B cell (primary cell): Measurements from ENCODE around the gene SMC1B. TPM values are rescaled to one million over a fixed set of nuclear protein-coding genes. Genes with fewer than 3 reads are reported as not detected.

ENCODE experiments used
- ATAC-seq: fragments of 200-7000 bp; cut with Tn5 transposase; one replicate; pipeline ENCODE4 v1.10.0; 2021; ENCODE audit warnings: low read depth, mild to moderate bottlenecking, moderate number of reproducible peaks, moderate library complexity
- CTCF ChIA-PET: fragments of 350-600 bp; sonication (Branson Sonifier 250); formaldehyde crosslinking; loops from one replicate; lab custom pipeline; 2021; ENCODE audit warnings: antibody characterized with exemption, inconsistent platforms; lab: Charles Lee
- POLR2A ChIA-PET: fragments of 350-600 bp; sonication (Branson Sonifier 250); formaldehyde crosslinking; loops from one replicate; lab custom pipeline; 2021; ENCODE audit warnings: antibody characterized with exemption; lab: Charles Lee
- DNase-seq: peaks from one replicate; pipeline ENCODE4 v3.0.0; 2013
- H2AFZ ChIP-seq: 2 replicates; pipeline ENCODE4 v1.6.1; 2012; ENCODE audit warnings: mild to moderate bottlenecking, low read depth, low read length; ENCODE audit not compliant: insufficient read depth, poor library complexity, severe bottlenecking
- H3K27ac ChIP-seq, 2 donors: 1 replicate in 1 of 2; 2 replicates in 1 of 2; pipeline ENCODE4 v1.5.1; 2012 to 2013; ENCODE audit warnings: low read length in 2 of 2, mild to moderate bottlenecking in 2 of 2, moderate library complexity in 1 of 2
- H3K27me3 ChIP-seq, 4 experiments: fragments of 200-600 bp in 1 of 4; sonication (generic) in 1 of 4; replicated peaks in 1 of 4; 1 replicate in 2 of 4; 2 replicates in 2 of 4; pipeline versions ENCODE4 v1.6.1 to v1.7.0; 2013 to 2016; ENCODE audit warnings: low read length in 3 of 4, mild to moderate bottlenecking in 2 of 4, mixed read lengths in 1 of 4, moderate library complexity in 1 of 4; ENCODE audit not compliant: insufficient read depth in 4 of 4, control insufficient read depth in 3 of 4; ENCODE audit errors: control extremely low read depth in 1 of 4
- H3K36me3 ChIP-seq, 2 experiments: replicated peaks in 1 of 2; 1 replicate in 1 of 2; 2 replicates in 1 of 2; pipeline versions ENCODE4 v1.6.1 to v1.7.1; 2013; ENCODE audit warnings: low read length in 1 of 2; ENCODE audit not compliant: insufficient read depth in 2 of 2, control insufficient read depth in 1 of 2; ENCODE audit errors: control extremely low read depth in 1 of 2, extremely low read depth in 1 of 2
- H3K4me1 ChIP-seq, 2 donors: fragments of 200-600 bp in 1 of 2; sonication (generic) in 1 of 2; 1 replicate in 1 of 2; 2 replicates in 1 of 2; pipeline versions ENCODE4 v1.5.1 to v1.6.1; 2013 to 2017; ENCODE audit warnings: low read length in 2 of 2; ENCODE audit not compliant: control insufficient read depth in 2 of 2, insufficient read depth in 2 of 2
- H3K4me2 ChIP-seq: replicated peaks from 2 replicates; pipeline ENCODE3; 2012; ENCODE audit warnings: mild to moderate bottlenecking, low read depth, low read length; ENCODE audit not compliant: poor library complexity, severe bottlenecking
- H3K4me3 ChIP-seq, 5 experiments: fragments of 200-600 bp in 1 of 5; sonication (generic) in 1 of 5; 1 replicate in 3 of 5; 2 replicates in 2 of 5; pipeline versions ENCODE4 v1.5.1 to v1.7.0; 2011 to 2016; ENCODE audit warnings: low read length in 4 of 5, mild to moderate bottlenecking in 4 of 5, low read depth in 2 of 5, control low read depth in 1 of 5, moderate library complexity in 1 of 5; ENCODE audit not compliant: insufficient read depth in 1 of 5; ENCODE audit errors: control extremely low read depth in 1 of 5, extremely low read depth in 1 of 5
- H3K79me2 ChIP-seq: fragments of 200-600 bp; sonication (generic); one replicate; pipeline ENCODE4 v1.6.0; 2016; ENCODE audit warnings: low read length; ENCODE audit not compliant: control insufficient read depth, insufficient read depth
- H3K9ac ChIP-seq: fragments of 200-600 bp; sonication (generic); 2 replicates; pipeline ENCODE4 v1.6.1; 2017; ENCODE audit warnings: mild to moderate bottlenecking, low read length, moderate library complexity
- H3K9me3 ChIP-seq, 3 donors: one replicate each; pipeline versions ENCODE4 v1.6.1 to v1.7.1; 2013; ENCODE audit warnings: low read length in 2 of 3; ENCODE audit not compliant: control insufficient read depth in 2 of 3, insufficient read depth in 1 of 3; ENCODE audit errors: control extremely low read depth in 1 of 3
- H4K20me1 ChIP-seq: 2 replicates; pipeline ENCODE4 v1.6.0; 2012; ENCODE audit warnings: mild to moderate bottlenecking, low read length; ENCODE audit not compliant: insufficient read depth, control insufficient read depth, poor library complexity, severe bottlenecking
- H3K27ac Mint-ChIP-seq: one replicate; pipeline ENCODE4 v1.8.0; 2021; ENCODE audit warnings: mixed read lengths
- H3K27me3 Mint-ChIP-seq: one replicate; pipeline ENCODE4 v1.8.0; 2021; ENCODE audit warnings: mixed read lengths
- H3K4me1 Mint-ChIP-seq: one replicate; pipeline ENCODE4 v1.8.0; 2021; ENCODE audit warnings: mixed read lengths
- H3K4me3 Mint-ChIP-seq: one replicate; pipeline ENCODE4 v1.8.0; 2021; ENCODE audit warnings: mixed read lengths
- H3K9me3 Mint-ChIP-seq: one replicate; pipeline ENCODE4 v1.8.0; 2022; ENCODE audit warnings: mixed read lengths; ENCODE audit not compliant: insufficient read depth
- CTCF ChIP-seq: fragments of 200-600 bp; IDR thresholded peaks from one replicate; pipeline ENCODE4 v1.8.0; 2022; ENCODE audit warnings: antibody characterized with exemption, mild to moderate bottlenecking
- EZH2 ChIP-seq: IDR thresholded peaks from 2 replicates; pipeline ENCODE4 v1.6.1; 2012; ENCODE audit warnings: borderline replicate concordance, low read depth, mild to moderate bottlenecking, moderate library complexity, low read length; ENCODE audit not compliant: insufficient read depth, poor library complexity, severe bottlenecking
- WGBS: methylation state at CpG from one replicate; pipeline ENCODE4 v1.1.5; 2013; ENCODE audit warnings: missing lambda C conversion rate; ENCODE audit not compliant: insufficient coverage; 5-methylcytosine and 5-hydroxymethylcytosine counted together
- intact Hi-C: fragments of 100-400 bp; cut with micrococcal nuclease; formaldehyde crosslinking; loops from one replicate; pipeline ENCODE4 v1.10.0; 2022
- polyA plus RNA-seq: library from polyadenylated mRNA; depleted of rRNA; stranded (reverse); fragments of >200 nt; gene quantifications from 2 replicates; pipeline ENCODE4 v1.2.3, GENCODE V29; 2012
- total RNA-seq, 2 donors: library from RNA; stranded (reverse); fragments of 120-200 nt in 1 of 2; gene quantifications; 1 replicate in 1 of 2; 2 replicates in 1 of 2; pipeline versions ENCODE4 v1.2.3 to v1.2.4, GENCODE V29; 2013 to 2022

The SMC1B gene
- total and polyA plus RNA-seq, 2 donors (not counting 1 experiment from before 2014, with no cell fraction given): 0.07 TPM; not detected in 1

GRCh38 chr22:45422237-45422983, 9.0 kb upstream of the SMC1B start:
- TF ChIP-seq CTCF: no peak
- no peak for TF ChIP-seq EZH2
- POLR2A ChIA-PET: no interaction called here

DNA sequence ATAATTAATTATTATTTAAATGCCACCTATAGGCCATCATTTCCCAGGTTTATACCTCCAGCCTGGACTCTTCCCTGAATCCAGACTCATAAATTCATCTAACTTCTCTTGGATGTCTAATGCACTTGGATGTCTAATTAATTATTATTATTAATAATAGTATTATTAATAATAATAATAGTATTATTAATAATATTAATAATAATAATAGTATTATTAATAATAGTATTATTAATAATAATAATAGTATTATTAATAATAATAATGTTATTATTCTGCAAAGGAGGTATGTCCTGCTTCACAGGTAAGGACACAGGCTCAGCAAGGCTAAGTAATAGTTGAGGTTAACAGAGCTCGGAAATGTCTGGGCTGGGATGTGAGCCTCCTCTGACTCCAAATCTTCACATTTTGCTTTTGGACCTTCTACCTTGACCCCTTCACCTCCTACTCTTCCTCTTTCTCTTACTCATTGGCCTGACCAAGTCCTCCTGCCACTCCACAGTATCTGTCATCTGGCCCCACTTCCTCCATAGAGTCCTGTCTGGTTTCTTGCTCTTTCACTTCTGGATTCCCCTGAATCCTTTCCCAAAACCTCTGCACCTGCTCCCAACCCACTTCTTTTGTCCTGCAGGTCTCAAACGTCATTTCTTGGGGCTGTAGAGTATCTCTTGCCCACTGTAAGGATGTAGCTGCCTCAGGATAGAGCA, 8.1 kb upstream of the SMC1B start:
- Mint-ChIP-seq H3K4me3 (no peak overlapping the region), H3K27me3 (no peaks in the 10 kb centered on the region), H3K27ac (no peak overlapping the region), H3K4me1 (no peaks in the 10 kb centered on the region), H3K9me3 (no peaks in the 10 kb centered on the region)
- no peaks in the 10 kb centered on the region for H3K79me2 ChIP-seq
- 75% methylated on average over 1 of the region's 2 CpGs for WGBS
- H3K27ac ChIP-seq: no peak overlapping the region
- no peak overlapping the region for H3K4me3 ChIP-seq
- POLR2A ChIA-PET: no interaction called here
- H3K9ac ChIP-seq: no peak overlapping the region
- DNase-seq (no peak), ATAC-seq (no peak)
- intact Hi-C loops: no loop called here
- TF ChIP-seq CTCF (no peak), EZH2 (no peak)
- no peaks in the 10 kb centered on the region for H3K4me1 ChIP-seq
- no peaks in the 10 kb centered on the region for H4K20me1 ChIP-seq
- H3K4me2 ChIP-seq: no peak overlapping the region
- CTCF ChIA-PET: interaction anchor here (1.0 kb wide), 1 partner anchor 15 kb away, joined by 3 read pairs; no protein-coding TSS in a partner anchor
- H3K27me3 ChIP-seq: no peaks in the 10 kb centered on the region
- H3K36me3 ChIP-seq: no peaks in the 10 kb centered on the region
- peaks cover 0 to 5% (median 0%) of the 10 kb centered on the region in 3 donors for H3K9me3 ChIP-seq
- H2AFZ ChIP-seq: no peak overlapping the region

More at GRCh38 chr22:45422237-45422983, 9.0 kb upstream of the SMC1B start:
- no peaks in the 10 kb centered on the region for H3K36me3 ChIP-seq
- H3K27ac ChIP-seq: no peak overlapping the region
- 97% methylated on average over 12 of the region's 14 CpGs for whole genome bisulfite sequencing
- ATAC-seq (no peak), DNase-seq (no peak)
- H3K9ac ChIP-seq: no peak overlapping the region
- H3K4me2 ChIP-seq: no peak overlapping the region
- Mint-ChIP-seq H3K27me3 (no peaks in the 10 kb centered on the region), H3K27ac (no peak overlapping the region), H3K4me1 (no peaks in the 10 kb centered on the region), H3K9me3 (peaks cover 7% of the 10 kb centered on the region), H3K4me3 (no peak overlapping the region)
- H3K4me3 ChIP-seq: no peak overlapping the region
- H2AFZ ChIP-seq: no peak overlapping the region
- CTCF ChIA-PET: interaction anchor here (1.0 to 1.5 kb wide), 3 partner anchors 8 to 14 kb away, joined by 3 to 5 read pairs (median 5); no protein-coding TSS in a partner anchor
- H4K20me1 ChIP-seq: no peaks in the 10 kb centered on the region
- H3K9me3 ChIP-seq: peaks cover 0 to 12% (median 6%) of the 10 kb centered on the region in 3 donors
- H3K79me2 ChIP-seq: no peaks in the 10 kb centered on the region
- no peaks in the 10 kb centered on the region for H3K4me1 ChIP-seq
- intact Hi-C loops: no loop called here
- peaks cover 0 to 6% (median 0%) of the 10 kb centered on the region in 4 experiments for H3K27me3 ChIP-seq
